Fibroblast of skin of left biceps (primary cell): ENCODE measurements around the gene APOH.

Source experiments
- DNase-seq, 2 experiments: peaks; one replicate each; pipeline ENCODE4 v3.0.0-alpha.2; 2013; ENCODE audit warnings: low read depth in 2 of 2

The APOH gene

GRCh38 chr17:66235377-66235994 is 6.3 kb upstream of the APOH start:
- DNase-seq = no peak

GRCh38 chr17:66234611-66235010 is 5.4 kb upstream of the APOH start:
- DNase-seq = no peak

- no peak for DNase-seq
Measured at GRCh38 chr17:66233023-66233753, 4.0 kb upstream of the APOH start.

GRCh38 chr17:66230922-66231591 is 1.8 kb upstream of the APOH start:
- no peak for DNase-seq

GRCh38 chr17:66229783-66230538 is 746 bp upstream of the APOH start:
- DNase-seq = no peak

- DNase-seq = no peak
Measured at GRCh38 chr17:66227212-66228045, 1.8 kb downstream of the APOH start.

- no peak for DNase-seq
Measured at GRCh38 chr17:66222798-66223350, 6.3 kb downstream of the APOH start.

- no peak for DNase-seq
Measured at GRCh38 chr17:66221755-66222530, 7.3 kb downstream of the APOH start.

- no peak for DNase-seq
Measured at GRCh38 chr17:66221343-66221742, 7.9 kb downstream of the APOH start.

GRCh38 chr17:66220079-66220835 is 9.0 kb downstream of the APOH start:
- DNase-seq = no peak

- DNase-seq = no peak
Measured at GRCh38 chr17:66215529-66215911, 13.7 kb downstream of the APOH start.

GRCh38 chr17:66214884-66215528 is 14.2 kb downstream of the APOH start:
- DNase-seq = no peak

GRCh38 chr17:66211047-66211810 is 18.0 kb downstream of the APOH start:
- no peak for DNase-seq

GRCh38 chr17:66210208-66210574 is 19.0 kb downstream of the APOH start:
- no peak for DNase-seq

GRCh38 chr17:66207936-66208335 is 21.3 kb downstream of the APOH start:
- no peak for DNase-seq

- DNase-seq = no peak
Measured at GRCh38 chr17:66203274-66204015, 25.8 kb downstream of the APOH start.

- DNase-seq = peak; percentile 49 to 56
Measured at GRCh38 chr17:66200685-66201092, 28.5 kb downstream of the APOH start.

GRCh38 chr17:66198242-66198641 is 31.0 kb downstream of the APOH start:
- DNase-seq = no peak
